Upper lobe of right lung (tissue), 1 donor: ENCODE results near the gene BAIAP2L1. TPM values are rescaled to one million over a fixed set of nuclear protein-coding genes. Genes with fewer than 3 reads are reported as not detected.

Experiments
- ATAC-seq: fragments of 200-7000 bp; cut with Tn5 transposase; one replicate; pipeline ENCODE4 v1.9.1; 2020; ENCODE audit warnings: mild to moderate bottlenecking, moderate library complexity
- DNase-seq: peaks from one replicate; pipeline ENCODE4 v3.0.0-alpha.2; 2020
- H3K27ac ChIP-seq: fragments of 200-600 bp; one replicate; pipeline ENCODE4 v1.8.0; 2022
- H3K27me3 ChIP-seq: fragments of 200-600 bp; one replicate; pipeline ENCODE4 v1.8.0; 2022; ENCODE audit warnings: mild to moderate bottlenecking
- H3K36me3 ChIP-seq: fragments of 200-600 bp; one replicate; pipeline ENCODE4 v1.8.0; 2022
- H3K4me1 ChIP-seq: fragments of 200-600 bp; one replicate; pipeline ENCODE4 v1.8.0; 2022
- H3K4me3 ChIP-seq: fragments of 200-600 bp; one replicate; pipeline ENCODE4 v1.8.0; 2022; ENCODE audit warnings: mild to moderate bottlenecking
- H3K9me3 ChIP-seq: fragments of 200-600 bp; one replicate; pipeline ENCODE4 v1.8.0; 2022
- CTCF ChIP-seq: fragments of 200-600 bp; IDR thresholded peaks from one replicate; pipeline ENCODE4 v1.8.0; 2022; ENCODE audit warnings: antibody characterized with exemption
- intact Hi-C: fragments of 100-400 bp; cut with DNase I; formaldehyde crosslinking; loops from one replicate; pipeline ENCODE4 v1.11.0; 2022
- total RNA-seq: library from RNA; stranded (reverse); fragmentation: NEBNext Ultra II Directional; extraction: Animal tissue kit (Norgen Biotek cat#: 25700); gene quantifications from one replicate; pipeline ENCODE4 v1.2.1, GENCODE V29; 2021
- donor health status: DM: no; HTN: yes; CAD: no; lungs with severe emphysema.

BAIAP2L1 gene
- total RNA-seq, 1 donor from 2014 or later = 22.9 TPM

- no peak overlapping the region for H3K27ac ChIP-seq
- no peaks in the 10 kb centered on the region for H3K27me3 ChIP-seq
- ATAC-seq (peak; percentile 33), DNase-seq (no peak)
- no peaks in the 10 kb centered on the region for H3K9me3 ChIP-seq
- H3K4me1 ChIP-seq = no peaks in the 10 kb centered on the region
- no peak overlapping the region for H3K4me3 ChIP-seq
- TF ChIP-seq CTCF = no peak
- intact Hi-C loops = no loop called here
- H3K36me3 ChIP-seq = peaks cover 68% of the 10 kb centered on the region
Measured at GRCh38 chr7:98305951-98306535, 94.8 kb downstream of the BAIAP2L1 start.

GRCh38 chr7:98303906-98304305, 97.0 kb downstream of the BAIAP2L1 start:
- no peak overlapping the region for H3K4me3 ChIP-seq
- intact Hi-C loops = no loop called here
- no peaks in the 10 kb centered on the region for H3K27me3 ChIP-seq
- H3K9me3 ChIP-seq = no peaks in the 10 kb centered on the region
- no peaks in the 10 kb centered on the region for H3K4me1 ChIP-seq
- H3K36me3 ChIP-seq = peaks cover 51% of the 10 kb centered on the region
- ATAC-seq (no peak), DNase-seq (no peak)
- no peak overlapping the region for H3K27ac ChIP-seq
- TF ChIP-seq CTCF = no peak

GRCh38 chr7:98303176-98303865, 97.6 kb downstream of the BAIAP2L1 start:
- H3K4me1 ChIP-seq = no peaks in the 10 kb centered on the region
- no peaks in the 10 kb centered on the region for H3K9me3 ChIP-seq
- peaks cover 45% of the 10 kb centered on the region for H3K36me3 ChIP-seq
- no peak overlapping the region for H3K4me3 ChIP-seq
- H3K27ac ChIP-seq = no peak overlapping the region
- intact Hi-C loops = no loop called here
- no peak for TF ChIP-seq CTCF
- ATAC-seq (no peak), DNase-seq (no peak)
- no peaks in the 10 kb centered on the region for H3K27me3 ChIP-seq

GRCh38 chr7:98301693-98302470, 99.0 kb downstream of the BAIAP2L1 start:
- TF ChIP-seq CTCF = no peak
- no peaks in the 10 kb centered on the region for H3K27me3 ChIP-seq
- H3K9me3 ChIP-seq = no peaks in the 10 kb centered on the region
- H3K27ac ChIP-seq = no peak overlapping the region
- DNase-seq (no peak), ATAC-seq (no peak)
- no peak overlapping the region for H3K4me3 ChIP-seq
- intact Hi-C loops = no loop called here
- no peaks in the 10 kb centered on the region for H3K4me1 ChIP-seq
- peaks cover 31% of the 10 kb centered on the region for H3K36me3 ChIP-seq

GRCh38 chr7:98300595-98301372, 100.1 kb downstream of the BAIAP2L1 start:
- Histone ChIP-seq H3K4me3 (no peak overlapping the region), H3K4me1 (no peaks in the 10 kb centered on the region), H3K27ac (no peak overlapping the region), H3K36me3 (peaks cover 24% of the 10 kb centered on the region), H3K27me3 (no peaks in the 10 kb centered on the region), H3K9me3 (no peaks in the 10 kb centered on the region)
- intact Hi-C loops = no loop called here
- DNase-seq = no peak
- no peak for TF ChIP-seq CTCF
- ATAC-seq = peak; percentile 2
